Measurements from ENCODE around the gene FRMD8. TPM values are rescaled to one million over a fixed set of nuclear protein-coding genes. Genes with fewer than 3 reads are reported as not detected.

Gene FRMD8
- total RNA-seq, 1 donor from 2014 or later: 99.3 TPM

- H3K4me1 ChIP-seq: no peaks in the 10 kb centered on the region
- no peaks in the 10 kb centered on the region for H3K27me3 ChIP-seq
- no peak overlapping the region for H3K27ac ChIP-seq
- peaks cover 65% of the 10 kb centered on the region in 2 donors for H3K36me3 ChIP-seq
- no peaks in the 10 kb centered on the region for H3K9me3 ChIP-seq
- TF ChIP-seq CTCF (IDR thresholded peaks at IDR 0.05): no peak
- intact Hi-C loops (cut with DNase I): no loop called here
- DNase-seq (ENCODE audit: low spot score in 2 of 2): no peak
- no peak overlapping the region for H3K4me3 ChIP-seq
Measured at GRCh38 chr11:65395961-65396530, 9.6 kb downstream of the FRMD8 start.

- no peak overlapping the region for H3K4me3 ChIP-seq
- no peak overlapping the region for H3K27ac ChIP-seq
- peaks cover 65 to 68% of the 10 kb centered on the region in 2 donors for H3K36me3 ChIP-seq
- no peaks in the 10 kb centered on the region for H3K4me1 ChIP-seq
- no peak for DNase-seq (ENCODE audit: low spot score in 2 of 2)
- no peak for TF ChIP-seq CTCF (IDR thresholded peaks at IDR 0.05)
- no peaks in the 10 kb centered on the region for H3K9me3 ChIP-seq
- intact Hi-C loops (cut with DNase I): no loop called here
- H3K27me3 ChIP-seq: no peaks in the 10 kb centered on the region
Measured at GRCh38 chr11:65396769-65397745, 10.6 kb downstream of the FRMD8 start.

- DNase-seq (ENCODE audit: low spot score in 2 of 2): no peak
- no peak overlapping the region for H3K4me3 ChIP-seq
- no peak for TF ChIP-seq CTCF (IDR thresholded peaks at IDR 0.05)
- H3K9me3 ChIP-seq: no peaks in the 10 kb centered on the region
- no peak overlapping the region for H3K27ac ChIP-seq
- H3K36me3 ChIP-seq: peaks cover 65 to 70% of the 10 kb centered on the region in 2 donors
- H3K4me1 ChIP-seq: no peaks in the 10 kb centered on the region
- H3K27me3 ChIP-seq: no peaks in the 10 kb centered on the region
- intact Hi-C loops (cut with DNase I): no loop called here
Measured at GRCh38 chr11:65398362-65398910, 12.0 kb downstream of the FRMD8 start.

- no peak overlapping the region for H3K27ac ChIP-seq
- H3K9me3 ChIP-seq: no peaks in the 10 kb centered on the region
- no peak overlapping the region for H3K4me3 ChIP-seq
- no peak for DNase-seq (ENCODE audit: low spot score in 2 of 2)
- no peaks in the 10 kb centered on the region for H3K27me3 ChIP-seq
- TF ChIP-seq CTCF (IDR thresholded peaks at IDR 0.05): no peak
- H3K36me3 ChIP-seq: peaks cover 64 to 69% of the 10 kb centered on the region in 2 donors
- intact Hi-C loops (cut with DNase I): no loop called here
- no peaks in the 10 kb centered on the region for H3K4me1 ChIP-seq
Measured at GRCh38 chr11:65399249-65399648, 12.8 kb downstream of the FRMD8 start.

GRCh38 chr11:65399845-65400244 is 13.4 kb downstream of the FRMD8 start:
- no peak for DNase-seq (ENCODE audit: low spot score in 2 of 2)
- intact Hi-C loops (cut with DNase I): no loop called here
- H3K36me3 ChIP-seq: peaks cover 64 to 67% of the 10 kb centered on the region in 2 donors
- no peaks in the 10 kb centered on the region for H3K27me3 ChIP-seq
- no peak for TF ChIP-seq CTCF (IDR thresholded peaks at IDR 0.05)
- no peaks in the 10 kb centered on the region for H3K4me1 ChIP-seq
- H3K9me3 ChIP-seq: no peaks in the 10 kb centered on the region
- no peak overlapping the region for H3K27ac ChIP-seq
- H3K4me3 ChIP-seq: no peak overlapping the region
